Activated T-helper 1 cell treated with anti-CD3 and anti-CD28 coated beads, Interleukin-12 subunit alpha, Interleukin-12 subunit beta, Interleukin-2, Interleukin-4 antibody, amounts not matched to agents 30 ng/mL and 10 ng/mL and 1 ng/mL, durations not matched to agents 14 hours and 24 hours and 36 hours (primary cell): ENCODE measurements around the gene RBM44. TPM values are rescaled to one million over a fixed set of nuclear protein-coding genes. Genes with fewer than 3 reads are reported as not detected.

ENCODE experiments used
- DNase-seq: peaks from one replicate; pipeline ENCODE4 v3.0.0; 2021; ENCODE audit warnings: low spot score
- H3K27ac Mint-ChIP-seq: one replicate; pipeline ENCODE4 v1.8.0; 2021; ENCODE audit warnings: mild to moderate bottlenecking, mixed read lengths
- H3K27me3 Mint-ChIP-seq: one replicate; pipeline ENCODE4 v1.8.0; 2022; ENCODE audit warnings: mild to moderate bottlenecking, moderate library complexity, mixed read lengths; ENCODE audit not compliant: insufficient read depth
- H3K36me3 Mint-ChIP-seq: one replicate; pipeline ENCODE4 v1.8.0; 2021; ENCODE audit warnings: low read depth, mixed read lengths
- H3K4me1 Mint-ChIP-seq: one replicate; pipeline ENCODE4 v1.8.0; 2021; ENCODE audit warnings: low read depth, mixed read lengths
- H3K4me3 Mint-ChIP-seq: one replicate; pipeline ENCODE4 v1.8.0; 2021; ENCODE audit warnings: mild to moderate bottlenecking, moderate library complexity, mixed read lengths
- H3K9me3 Mint-ChIP-seq: one replicate; pipeline ENCODE4 v1.8.0; 2021; ENCODE audit warnings: mixed read lengths
- intact Hi-C: fragments of 100-400 bp; cut with micrococcal nuclease; formaldehyde crosslinking; loops from one replicate; pipeline ENCODE4 v1.15.1; 2024
- total RNA-seq: library from RNA; stranded (reverse); gene quantifications from 2 replicates; pipeline ENCODE4 v1.2.3, GENCODE V29; 2022

RBM44 gene
- total RNA-seq, 1 donor from 2014 or later, result 1.1 TPM

GRCh38 chr2:237879991-237880560 lies 81.5 kb downstream of the RBM44 start:
- no peak for DNase-seq
- no peaks in the 10 kb centered on the region for H3K4me1 Mint-ChIP-seq
- no peak overlapping the region for H3K4me3 Mint-ChIP-seq
- H3K36me3 Mint-ChIP-seq, result peaks cover 6% of the 10 kb centered on the region
- no peaks in the 10 kb centered on the region for H3K27me3 Mint-ChIP-seq
- H3K27ac Mint-ChIP-seq, result no peak overlapping the region
- intact Hi-C loops, result no loop called here
- H3K9me3 Mint-ChIP-seq, result no peaks in the 10 kb centered on the region

- Mint-ChIP-seq H3K4me3 (no peak overlapping the region), H3K36me3 (peaks cover 6% of the 10 kb centered on the region), H3K27ac (no peak overlapping the region), H3K4me1 (no peaks in the 10 kb centered on the region), H3K27me3 (no peaks in the 10 kb centered on the region), H3K9me3 (no peaks in the 10 kb centered on the region)
- intact Hi-C loops, result no loop called here
- DNase-seq, result no peak
These were observed 84.2 kb downstream of the RBM44 start for GRCh38 chr2:237882510-237883481.

GRCh38 chr2:237883951-237884446 lies 85.4 kb downstream of the RBM44 start:
- Mint-ChIP-seq H3K4me3 (no peak overlapping the region), H3K27me3 (no peaks in the 10 kb centered on the region), H3K4me1 (no peaks in the 10 kb centered on the region), H3K9me3 (no peaks in the 10 kb centered on the region), H3K36me3 (peaks cover 6% of the 10 kb centered on the region), H3K27ac (no peak overlapping the region)
- intact Hi-C loops, result no loop called here
- DNase-seq, result no peak

- Mint-ChIP-seq H3K27me3 (peaks cover 2% of the 10 kb centered on the region), H3K27ac (no peak overlapping the region), H3K4me3 (no peak overlapping the region), H3K4me1 (no peaks in the 10 kb centered on the region), H3K36me3 (peaks cover 6% of the 10 kb centered on the region), H3K9me3 (no peaks in the 10 kb centered on the region)
- intact Hi-C loops, result no loop called here
- no peak for DNase-seq
These were observed 86.1 kb downstream of the RBM44 start for GRCh38 chr2:237884681-237885080.

- Mint-ChIP-seq H3K27ac (no peak overlapping the region), H3K27me3 (peaks cover 2% of the 10 kb centered on the region), H3K36me3 (peaks cover 6% of the 10 kb centered on the region), H3K4me3 (no peak overlapping the region), H3K4me1 (peaks cover under 1% of the 10 kb centered on the region), H3K9me3 (no peaks in the 10 kb centered on the region)
- intact Hi-C loops, result no loop called here
- DNase-seq, result no peak
These were observed 86.7 kb downstream of the RBM44 start for GRCh38 chr2:237885111-237885930.

- peaks cover 7% of the 10 kb centered on the region for H3K4me1 Mint-ChIP-seq
- H3K36me3 Mint-ChIP-seq, result peaks cover 6% of the 10 kb centered on the region
- no peak for DNase-seq
- intact Hi-C loops, result no loop called here
- H3K27ac Mint-ChIP-seq, result no peak overlapping the region
- H3K9me3 Mint-ChIP-seq, result no peaks in the 10 kb centered on the region
- no peak overlapping the region for H3K4me3 Mint-ChIP-seq
- peaks cover 2% of the 10 kb centered on the region for H3K27me3 Mint-ChIP-seq
These were observed 87.5 kb downstream of the RBM44 start for GRCh38 chr2:237885931-237886684.

- Mint-ChIP-seq H3K27ac (no peak overlapping the region), H3K4me3 (no peak overlapping the region), H3K27me3 (peaks cover 2% of the 10 kb centered on the region), H3K9me3 (no peaks in the 10 kb centered on the region), H3K36me3 (peaks cover 6% of the 10 kb centered on the region), H3K4me1 (peaks cover 8% of the 10 kb centered on the region)
- intact Hi-C loops, result no loop called here
- DNase-seq, result no peak
These were observed 88.3 kb downstream of the RBM44 start for GRCh38 chr2:237886685-237887481.

GRCh38 chr2:237888389-237888788 lies 89.8 kb downstream of the RBM44 start:
- intact Hi-C loops, result no loop called here
- Mint-ChIP-seq H3K4me1 (peaks cover 22% of the 10 kb centered on the region), H3K27ac (no peak overlapping the region), H3K27me3 (peaks cover 2% of the 10 kb centered on the region), H3K36me3 (peaks cover 5% of the 10 kb centered on the region), H3K9me3 (no peaks in the 10 kb centered on the region), H3K4me3 (no peak overlapping the region)
- no peak for DNase-seq

GRCh38 chr2:237889016-237889415 lies 90.4 kb downstream of the RBM44 start:
- H3K9me3 Mint-ChIP-seq, result no peaks in the 10 kb centered on the region
- intact Hi-C loops, result no loop called here
- no peak overlapping the region for H3K4me3 Mint-ChIP-seq

GRCh38 chr2:237889811-237890210 lies 91.2 kb downstream of the RBM44 start:
- peaks cover 2% of the 10 kb centered on the region for H3K36me3 Mint-ChIP-seq
- peaks cover 2% of the 10 kb centered on the region for H3K27me3 Mint-ChIP-seq
- H3K27ac Mint-ChIP-seq, result no peak overlapping the region
- H3K4me3 Mint-ChIP-seq, result no peak overlapping the region
- no peaks in the 10 kb centered on the region for H3K9me3 Mint-ChIP-seq
- intact Hi-C loops, result no loop called here
- peaks cover 25% of the 10 kb centered on the region for H3K4me1 Mint-ChIP-seq
- no peak for DNase-seq

More at GRCh38 chr2:237889016-237889415, 90.4 kb downstream of the RBM44 start:
- Mint-ChIP-seq H3K36me3 (peaks cover 3% of the 10 kb centered on the region), H3K4me1 (peaks cover 25% of the 10 kb centered on the region), H3K27me3 (peaks cover 2% of the 10 kb centered on the region), H3K27ac (no peak overlapping the region)
- DNase-seq, result no peak
